ENCODE data around the gene TIMM44. TPM values are rescaled to one million over a fixed set of nuclear protein-coding genes. Genes with fewer than 3 reads are reported as not detected.
"Not testable (repeated sequence)": the region's sequence is repeated elsewhere in the genome, so short reads cannot be mapped to it uniquely, and the experiment has no call there.

TIMM44 gene
- total RNA-seq, 1 donor from 2014 or later, result 96.1 TPM

- TF ChIP-seq CTCF (IDR thresholded peaks at IDR 0.05; ENCODE audit: insufficient read depth, low read length, severe bottlenecking), result no peak
- Histone ChIP-seq H3K27me3 (ENCODE audit: control insufficient read depth, insufficient read depth, low read length) (no peaks in the 10 kb centered on the region), H3K36me3 (ENCODE audit: control insufficient read depth, insufficient read depth, low read length) (peaks cover 6% of the 10 kb centered on the region), H3K4me3 (ENCODE audit: low read depth, low read length) (peak overlapping the region; percentile 40)
- DNase-seq (ENCODE audit: low read depth), result no peak
- FAIRE-seq, result no peak
Observed at GRCh38 chr19:7921302-7921966, 22.0 kb downstream of the TIMM44 start.

- no peak for TF ChIP-seq CTCF (IDR thresholded peaks at IDR 0.05; ENCODE audit: insufficient read depth, low read length, severe bottlenecking)
- H3K27me3 ChIP-seq (ENCODE audit: control insufficient read depth, insufficient read depth, low read length), result peaks cover 2% of the 10 kb centered on the region
- peaks cover 6% of the 10 kb centered on the region for H3K36me3 ChIP-seq (ENCODE audit: control insufficient read depth, insufficient read depth, low read length)
- DNase-seq (ENCODE audit: low read depth) (peak; percentile 76), FAIRE-seq (peak; percentile 98)
- H3K4me3 ChIP-seq (ENCODE audit: low read depth, low read length), result peak overlapping the region; percentile 77
Observed at GRCh38 chr19:7920519-7921301, 22.8 kb downstream of the TIMM44 start.

GRCh38 chr19:7919610-7920518 is 23.6 kb downstream of the TIMM44 start, which contains the start of gene SNAPC2:
TSS of gene SNAPC2 (plus strand) at chr19:7920338. CDS start at chr19:7920367, 29 bp downstream.
- Histone ChIP-seq H3K27me3 (ENCODE audit: control insufficient read depth, insufficient read depth, low read length) (peaks cover 2% of the 10 kb centered on the region), H3K36me3 (ENCODE audit: control insufficient read depth, insufficient read depth, low read length) (peaks cover 6% of the 10 kb centered on the region), H3K4me3 (ENCODE audit: low read depth, low read length) (peak within 1 kb of the TSS; percentile 77)
- TF ChIP-seq CTCF (IDR thresholded peaks at IDR 0.05; ENCODE audit: insufficient read depth, low read length, severe bottlenecking), result no peak
- FAIRE-seq (no peak), DNase-seq (ENCODE audit: low read depth) (peak; percentile 75)

GRCh38 chr19:7918615-7919421 is 24.6 kb downstream of the TIMM44 start:
- Histone ChIP-seq H3K4me3 (ENCODE audit: low read depth, low read length) (no peak overlapping the region), H3K27me3 (ENCODE audit: control insufficient read depth, insufficient read depth, low read length) (peaks cover 2% of the 10 kb centered on the region), H3K36me3 (ENCODE audit: control insufficient read depth, insufficient read depth, low read length) (peaks cover 6% of the 10 kb centered on the region)
- no peak for FAIRE-seq
- no peak for TF ChIP-seq CTCF (IDR thresholded peaks at IDR 0.05; ENCODE audit: insufficient read depth, low read length, severe bottlenecking)
- DNase-seq (ENCODE audit: low read depth), result no peak

GRCh38 chr19:7918062-7918614 is 25.3 kb downstream of the TIMM44 start:
- peak overlapping the region; percentile 49 for H3K4me3 ChIP-seq (ENCODE audit: low read depth, low read length)
- not testable (repeated sequence) for FAIRE-seq; DNase-seq (ENCODE audit: low read depth); H3K27me3 ChIP-seq (ENCODE audit: control insufficient read depth, insufficient read depth, low read length); H3K36me3 ChIP-seq (ENCODE audit: control insufficient read depth, insufficient read depth, low read length)
